GM18861 (cell line): ENCODE results near the gene OSGEPL1.
"Not testable (repeated sequence)": the region's sequence is repeated elsewhere in the genome, so short reads cannot be mapped to it uniquely, and the experiment has no call there.

Experiments used
- ATAC-seq: cut with Tn5 transposase; IDR thresholded peaks from one replicate; pipeline ENCODE4 v1.9.1; 2021; ENCODE audit not compliant: unreplicated experiment

Gene OSGEPL1

DNA sequence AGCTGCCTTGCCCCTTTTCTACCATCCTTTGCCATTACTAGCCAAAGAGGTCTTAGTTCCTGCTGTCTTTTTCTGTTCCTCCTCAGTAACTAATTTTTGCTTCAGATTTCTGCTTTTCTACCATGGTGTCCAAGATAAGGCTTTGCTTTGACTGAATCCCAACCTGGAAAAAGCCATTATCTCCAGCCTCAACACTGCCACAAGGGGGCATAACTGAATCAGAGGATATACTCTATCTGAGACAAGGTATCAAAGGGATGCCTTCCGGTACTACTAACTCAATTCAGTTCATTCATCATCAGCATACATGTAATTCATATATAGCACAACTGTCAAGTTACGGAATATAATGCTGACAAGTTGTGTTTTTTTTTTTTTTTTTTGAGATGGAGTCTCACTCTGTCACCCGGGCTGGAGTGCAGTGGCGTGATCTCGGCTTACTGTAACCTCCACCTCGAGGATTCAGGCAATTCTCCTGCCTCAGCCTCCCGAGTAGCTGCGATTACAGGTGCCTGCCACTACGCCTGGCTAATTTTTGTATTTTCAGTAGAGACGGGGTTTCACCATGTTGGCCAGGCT lies 11.4 kb downstream of the OSGEPL1 start:
- peak; percentile 49 for ATAC-seq

DNA sequence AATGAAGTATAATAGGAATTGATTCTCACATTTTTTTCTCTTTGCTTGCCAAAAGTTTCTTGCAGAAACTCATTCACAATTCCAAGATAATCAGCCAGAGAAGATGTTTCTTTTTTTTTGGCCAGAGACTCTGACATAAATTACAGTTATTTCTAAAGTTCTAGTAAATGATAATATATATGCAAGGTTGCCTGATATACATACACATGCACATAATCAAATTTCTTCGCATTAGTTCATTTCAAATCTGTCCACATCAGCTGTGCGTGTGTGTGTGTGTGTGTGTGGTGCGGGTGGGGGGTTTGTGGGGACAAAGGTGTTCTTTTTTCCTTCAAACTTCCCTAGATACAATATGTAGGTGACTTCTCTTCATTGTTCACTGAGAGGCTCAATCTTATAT lies 33.2 kb downstream of the OSGEPL1 start:
- no peak for ATAC-seq

DNA sequence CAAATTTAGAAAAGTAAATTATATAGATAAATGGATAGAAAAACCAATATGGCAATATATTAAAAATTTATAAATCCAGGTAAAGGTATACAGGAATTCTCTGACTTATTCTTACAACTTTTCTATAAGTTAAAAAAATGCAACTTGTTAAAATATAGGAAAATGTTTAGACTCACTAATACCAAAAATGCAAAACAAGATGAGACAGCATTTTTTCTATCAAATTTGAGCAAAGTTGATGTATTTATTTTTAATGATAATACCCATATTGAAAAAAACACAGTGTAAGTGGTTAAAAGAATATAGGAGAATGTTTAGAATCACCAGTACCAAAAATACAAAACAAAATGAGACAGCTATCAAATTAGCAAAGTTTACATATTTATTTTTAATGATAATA lies 35.7 kb downstream of the OSGEPL1 start:
- ATAC-seq = no peak

DNA sequence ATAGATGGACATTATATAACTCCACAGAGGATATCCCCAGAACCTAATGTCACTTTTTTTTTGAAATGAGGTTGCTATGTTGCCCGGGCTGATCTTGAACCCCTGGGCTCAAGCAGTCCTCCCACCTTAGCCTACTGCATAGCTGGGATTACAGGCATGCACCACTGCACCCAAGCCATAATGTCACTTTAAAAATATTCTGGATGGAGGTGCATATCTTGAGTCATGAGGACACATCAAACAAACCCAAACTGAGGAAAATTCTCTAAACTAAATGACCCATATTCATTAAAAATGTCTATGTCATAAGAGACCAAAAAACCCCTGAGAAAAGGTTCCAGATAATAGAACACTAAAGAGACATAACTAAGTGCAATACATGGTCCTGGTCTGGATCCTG lies 36.3 kb downstream of the OSGEPL1 start:
- ATAC-seq = no peak

DNA sequence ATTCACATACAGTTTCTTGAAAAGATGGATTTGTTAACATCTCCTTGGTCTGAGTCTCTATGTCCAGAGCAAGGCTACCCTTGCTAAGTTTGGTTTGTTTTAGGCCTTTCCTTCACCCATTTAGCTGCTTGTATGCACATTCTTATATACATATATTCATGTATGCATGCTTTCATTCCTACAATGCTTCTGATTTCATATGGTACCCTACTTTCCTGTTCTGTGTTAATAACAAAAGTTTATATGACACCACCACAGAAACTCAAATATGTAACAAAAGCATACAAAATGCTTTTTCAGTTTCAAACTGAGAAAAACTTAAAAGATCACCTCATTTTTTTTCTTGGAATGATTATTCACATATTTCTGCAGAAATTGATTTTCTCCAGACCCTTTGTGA lies 39.4 kb downstream of the OSGEPL1 start:
- no peak for ATAC-seq

DNA sequence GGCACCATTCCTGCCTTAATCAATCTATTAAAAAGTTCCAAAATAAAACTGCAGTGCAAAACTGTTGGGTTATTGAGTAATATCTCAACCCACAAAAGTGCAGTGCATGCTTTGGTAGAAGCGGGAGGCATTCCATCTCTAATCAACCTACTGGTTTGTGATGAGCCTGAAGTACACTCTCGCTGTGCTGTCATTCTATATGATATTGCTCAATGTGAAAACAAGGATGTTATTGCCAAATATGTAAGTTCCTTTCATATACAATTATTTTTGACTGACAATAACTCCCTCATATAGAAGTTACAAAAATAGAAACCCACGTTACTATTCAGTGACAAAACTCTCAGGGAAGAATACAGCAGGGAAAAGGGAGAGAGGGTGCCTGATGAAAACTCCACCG lies 43.0 kb downstream of the OSGEPL1 start:
- no peak for ATAC-seq

DNA sequence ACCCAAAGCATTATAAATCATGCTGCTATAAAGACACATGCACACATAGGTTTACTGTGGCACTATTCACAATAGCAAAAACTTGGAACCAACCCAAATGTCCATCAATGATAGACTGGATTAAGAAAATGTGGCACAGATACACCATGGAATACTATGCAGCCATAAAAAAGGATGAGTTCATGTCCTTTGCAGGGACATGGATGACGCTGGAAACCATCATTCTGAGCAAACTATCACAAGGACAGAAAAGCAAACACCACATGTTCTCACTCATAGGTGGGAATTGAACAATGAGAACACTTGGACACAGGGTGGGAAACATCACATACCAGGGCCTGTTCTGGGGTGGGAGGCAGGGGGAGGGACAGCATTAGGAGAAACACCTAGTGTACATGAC lies 45.0 kb downstream of the OSGEPL1 start:
- ATAC-seq = not testable (repeated sequence)

DNA sequence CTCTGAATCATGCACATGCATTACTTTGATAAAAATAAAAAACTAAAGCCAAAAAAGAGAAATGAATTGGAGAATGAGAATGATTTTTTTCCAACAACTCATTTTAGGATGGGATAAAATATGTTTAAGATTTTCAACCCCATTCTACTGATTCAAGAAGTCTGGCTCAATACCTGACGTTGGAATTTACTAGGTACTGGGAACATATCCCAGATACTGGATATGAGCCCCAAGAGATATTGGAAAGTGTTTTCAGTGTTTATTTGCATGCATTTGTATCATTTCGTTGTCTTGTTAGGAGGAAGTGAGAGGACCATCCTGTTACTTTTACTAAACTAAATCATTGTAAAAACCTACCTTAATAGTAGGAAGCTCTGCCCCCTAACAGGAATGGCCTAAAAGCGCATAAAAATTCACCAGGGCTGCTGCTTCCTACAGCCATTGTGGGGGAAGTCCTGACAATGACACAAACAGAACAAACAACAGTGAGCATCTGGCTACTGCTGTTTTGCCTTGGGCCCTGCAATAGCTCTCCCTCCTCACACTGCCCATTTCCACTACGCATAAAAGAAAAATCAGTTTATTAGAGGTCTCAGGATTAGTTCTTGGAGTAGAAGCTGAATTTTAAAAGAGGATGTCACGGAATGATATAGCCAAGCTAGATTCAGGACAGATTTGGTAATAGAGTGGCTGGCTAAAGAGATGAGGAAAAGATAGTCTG lies 52.9 kb downstream of the OSGEPL1 start:
- no peak for ATAC-seq

DNA sequence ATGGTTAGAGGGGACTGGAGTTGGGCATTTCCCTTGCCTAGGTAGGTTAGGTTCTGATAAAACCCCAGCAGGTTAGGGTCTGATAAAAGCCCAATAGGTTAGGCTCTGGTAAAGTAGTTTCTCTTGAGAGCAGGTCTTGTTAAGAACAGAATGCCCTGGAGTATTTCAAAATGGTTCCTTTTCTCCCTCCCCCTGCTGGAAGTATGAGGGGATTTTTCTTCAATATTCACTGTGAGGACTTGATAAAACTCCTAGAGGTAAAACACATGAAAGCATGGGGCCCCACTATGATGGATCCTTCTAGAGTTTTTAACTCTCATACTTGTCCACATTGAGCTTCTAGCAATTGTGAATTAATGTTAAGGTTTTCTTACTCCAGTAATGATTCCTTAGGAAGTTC lies 60.5 kb downstream of the OSGEPL1 start:
- ATAC-seq = no peak

DNA sequence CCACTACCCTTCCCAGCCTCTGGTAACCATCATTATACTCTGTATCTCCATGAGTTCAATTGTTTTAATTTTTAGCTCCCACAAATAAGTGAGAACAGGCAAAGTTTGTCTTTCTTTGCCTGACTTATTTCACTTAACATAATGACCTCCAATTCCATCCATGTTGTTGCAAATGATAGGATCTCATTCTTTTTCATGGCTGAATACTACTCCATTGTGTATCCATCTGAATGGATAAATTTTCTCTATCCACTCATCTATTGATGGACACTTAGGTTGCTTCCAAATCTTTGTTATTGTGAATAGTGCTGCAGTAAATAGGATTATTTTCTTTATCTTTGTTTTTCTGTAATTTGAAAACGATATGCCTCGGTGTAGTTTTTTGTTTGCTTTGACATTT lies 61.9 kb downstream of the OSGEPL1 start:
- no peak for ATAC-seq

DNA sequence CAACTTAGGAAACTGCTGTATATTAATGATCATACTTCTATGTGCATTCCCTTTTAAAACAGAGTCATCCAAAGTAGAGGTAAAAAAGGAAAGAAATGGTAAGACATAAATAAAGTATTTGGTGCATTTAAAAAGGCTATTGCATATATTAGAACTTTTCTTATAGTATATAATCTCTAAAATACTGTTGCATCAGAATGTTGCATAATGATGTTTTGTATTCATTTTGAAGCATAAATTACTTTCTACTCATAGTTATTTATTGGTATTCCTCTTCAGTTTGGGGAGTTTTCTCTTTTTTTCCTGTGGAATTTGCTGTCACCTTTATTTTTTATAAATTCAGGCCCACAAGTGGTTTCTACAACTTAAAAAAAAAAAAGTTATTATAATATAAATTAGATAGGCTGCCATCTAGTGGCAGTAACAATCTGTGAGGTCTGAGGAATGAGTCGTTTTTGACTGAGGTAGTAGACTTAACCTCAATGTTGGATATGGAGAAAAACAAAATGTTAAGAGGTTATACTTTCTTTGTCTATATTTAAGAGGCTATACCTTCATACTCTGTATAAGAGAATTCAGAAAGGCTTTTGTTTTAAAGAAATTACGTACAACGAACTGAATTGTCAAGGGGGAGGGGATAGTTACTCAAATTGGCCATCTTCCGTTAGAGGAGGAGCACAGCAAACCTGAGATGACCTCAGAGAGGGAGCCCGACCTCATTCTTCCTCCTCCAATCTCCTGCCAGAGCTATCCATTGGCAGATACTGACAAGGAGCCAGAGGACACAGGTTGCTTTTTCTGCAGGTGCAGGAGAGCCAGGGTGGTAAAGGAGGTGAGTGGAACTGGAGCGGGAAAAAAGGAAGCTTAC lies 64.3 kb downstream of the OSGEPL1 start:
- peak; percentile 47 for ATAC-seq
